HG03045 (cell line): ENCODE measurements around the gene NEB.
"Not testable (repeated sequence)": the region's sequence is repeated elsewhere in the genome, so short reads cannot be mapped to it uniquely, and the experiment has no call there.

Experiments used
- ATAC-seq: cut with Tn5 transposase; IDR thresholded peaks from one replicate; pipeline ENCODE4 v1.9.1; 2021; ENCODE audit warnings: mild to moderate bottlenecking, moderate library complexity; ENCODE audit not compliant: unreplicated experiment

The NEB gene

GRCh38 chr2:151760139-151760650 lies 25.9 kb upstream of the NEB start:
- ATAC-seq, result no peak

GRCh38 chr2:151758744-151759143 lies 24.5 kb upstream of the NEB start:
- ATAC-seq, result no peak

GRCh38 chr2:151757861-151758260 lies 23.6 kb upstream of the NEB start:
- ATAC-seq, result no peak

GRCh38 chr2:151756820-151757219 lies 22.5 kb upstream of the NEB start:
- no peak for ATAC-seq

GRCh38 chr2:151754253-151754897 lies 20.1 kb upstream of the NEB start:
- no peak for ATAC-seq

GRCh38 chr2:151753540-151753939 lies 19.3 kb upstream of the NEB start:
- ATAC-seq, result no peak

GRCh38 chr2:151745261-151745660 lies 11.0 kb upstream of the NEB start:
- ATAC-seq, result not testable (repeated sequence)

GRCh38 chr2:151730262-151730975 lies 3.9 kb downstream of the NEB start:
- peak; percentile 65 for ATAC-seq

- ATAC-seq, result peak; percentile 38
Observed at GRCh38 chr2:151729837-151730236, 4.4 kb downstream of the NEB start.

GRCh38 chr2:151729415-151729811 lies 4.9 kb downstream of the NEB start:
- ATAC-seq, result no peak

- no peak for ATAC-seq
Observed at GRCh38 chr2:151728804-151729414, 5.4 kb downstream of the NEB start.

- ATAC-seq, result no peak
Observed at GRCh38 chr2:151727593-151728552, 6.4 kb downstream of the NEB start.

- ATAC-seq, result no peak
Observed at GRCh38 chr2:151721161-151721560, 13.1 kb downstream of the NEB start.

GRCh38 chr2:151720521-151720920 lies 13.8 kb downstream of the NEB start:
- no peak for ATAC-seq

GRCh38 chr2:151718796-151719195 lies 15.5 kb downstream of the NEB start:
- ATAC-seq, result no peak

GRCh38 chr2:151718247-151718646 lies 16.0 kb downstream of the NEB start:
- no peak for ATAC-seq

- no peak for ATAC-seq
Observed at GRCh38 chr2:151716721-151717120, 17.6 kb downstream of the NEB start.

- no peak for ATAC-seq
Observed at GRCh38 chr2:151713291-151713903, 20.9 kb downstream of the NEB start.

- ATAC-seq, result no peak
Observed at GRCh38 chr2:151711025-151711424, 23.3 kb downstream of the NEB start.

GRCh38 chr2:151708788-151709187 lies 25.5 kb downstream of the NEB start:
- no peak for ATAC-seq
